NOMO-1 (cell line): ENCODE measurements around the gene ARL6.
"Not testable (repeated sequence)": the region's sequence is repeated elsewhere in the genome, so short reads cannot be mapped to it uniquely, and the experiment has no call there.

Experiments used
- DNase-seq, 2 experiments: peaks; one replicate each; lab custom pipeline; 2025; ENCODE audit not compliant: unreplicated experiment in 2 of 2; lab: John Stamatoyannopoulos, UW

ARL6 gene

DNA sequence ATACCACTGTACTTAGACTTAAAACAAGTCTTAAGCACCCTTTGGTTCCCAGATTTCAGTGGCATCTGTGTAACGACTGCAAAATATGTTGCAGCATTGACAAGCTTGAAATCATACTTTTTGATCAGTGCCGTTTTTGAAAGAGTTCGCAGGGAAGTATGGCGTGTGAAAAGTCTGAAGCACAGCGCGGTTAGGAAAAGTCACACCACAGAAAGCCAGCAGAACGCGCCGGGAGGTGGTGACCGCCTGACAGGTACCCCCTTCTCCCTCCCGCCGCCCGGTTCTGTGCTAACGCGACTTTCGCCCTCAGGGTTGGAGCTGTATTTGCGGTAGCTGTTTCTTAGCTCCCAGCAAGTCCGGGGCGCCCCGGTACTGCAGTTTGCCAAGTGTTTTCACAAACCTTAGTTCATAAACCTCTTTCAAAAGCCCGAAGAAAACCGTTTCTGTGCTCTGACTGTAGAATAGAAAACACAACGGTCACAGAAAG is 56.8 kb downstream of the ARL6 start:
- peak; percentile 52 to 57 for DNase-seq

DNA sequence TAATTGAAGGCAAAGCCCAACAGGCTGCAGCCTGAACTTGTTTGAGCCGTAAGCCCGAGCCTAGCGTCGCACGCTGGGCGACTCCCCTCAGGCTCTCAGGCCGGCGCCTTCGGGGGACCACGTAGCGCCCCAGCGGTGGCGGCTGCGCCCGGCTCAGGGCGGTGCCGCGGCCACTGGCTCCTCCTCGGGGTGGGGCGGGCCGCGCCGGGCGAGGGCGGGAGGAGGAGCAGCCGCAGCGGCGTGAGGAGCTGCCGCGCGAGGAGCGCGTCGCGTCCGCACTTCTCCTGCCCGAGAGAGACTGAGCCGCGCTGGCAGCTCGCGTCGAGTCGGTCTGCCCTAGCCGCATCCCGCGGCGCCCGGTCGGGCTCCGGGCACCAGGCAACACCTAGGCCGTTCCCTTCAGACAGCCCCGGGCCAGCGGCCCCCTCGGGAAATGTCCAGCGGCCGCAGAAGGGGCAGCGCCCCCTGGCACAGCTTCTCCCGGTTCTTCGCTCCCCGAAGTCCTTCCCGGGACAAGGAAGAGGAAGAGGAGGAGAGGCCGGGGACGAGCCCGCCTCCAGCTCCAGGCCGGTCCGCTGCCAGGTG is 57.3 kb downstream of the ARL6 start, which contains the start of gene CRYBG3:
CRYBG3 (plus strand) TSS at position 238 of the 585 bp plus-strand sequence; CDS start at position 434, 196 bp downstream.
- DNase-seq = peak; percentile 72 to 81

GRCh38 chr3:97822359-97822775 is 57.8 kb downstream of the ARL6 start:
- DNase-seq = peak; percentile 4 to 34

DNA sequence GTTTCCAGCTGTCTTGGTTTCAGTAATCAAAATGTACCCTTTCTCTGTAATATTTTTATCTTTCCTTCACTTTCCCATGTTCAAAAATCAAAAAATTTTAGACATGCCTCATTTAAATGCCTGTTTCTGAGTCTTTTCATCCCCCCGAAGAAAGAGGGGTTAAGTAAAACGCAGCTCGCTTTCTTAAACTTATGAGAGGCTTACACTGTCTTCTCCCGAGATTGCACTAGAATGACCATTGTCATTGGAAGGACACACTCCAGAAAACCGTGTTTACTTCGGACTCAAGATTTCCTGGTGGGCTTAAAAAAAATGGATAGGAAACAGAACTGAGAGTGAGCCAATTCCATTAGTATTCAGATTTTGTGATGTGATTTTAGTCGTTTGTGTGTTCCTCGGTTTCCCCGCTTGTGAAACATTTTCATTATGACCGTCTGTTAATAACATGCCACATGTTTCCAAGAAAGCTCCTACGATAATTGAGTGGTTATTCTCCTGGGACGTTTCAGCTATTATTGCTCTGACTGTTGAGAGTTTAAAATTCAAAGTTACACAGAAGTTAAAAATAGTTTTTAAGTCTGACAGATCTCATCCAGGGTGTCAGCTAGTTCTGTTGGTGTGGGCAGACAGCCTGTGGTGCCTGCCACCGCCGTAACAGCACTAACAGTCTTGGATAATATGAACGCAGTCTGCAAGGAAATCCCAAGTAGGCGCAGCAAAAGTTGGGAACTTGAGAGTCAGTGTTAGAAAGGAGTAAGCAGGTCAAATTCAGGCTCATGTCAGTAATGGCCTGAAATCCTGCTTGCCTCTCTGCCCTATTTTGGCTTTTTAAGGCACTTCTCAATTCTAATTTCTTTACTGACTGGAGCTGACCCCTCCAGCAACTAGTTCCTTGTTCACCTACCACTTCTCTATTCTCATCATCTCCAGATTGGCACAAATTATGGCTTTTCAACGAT is 58.8 kb downstream of the ARL6 start:
- peak; percentile 19 to 32 for DNase-seq

DNA sequence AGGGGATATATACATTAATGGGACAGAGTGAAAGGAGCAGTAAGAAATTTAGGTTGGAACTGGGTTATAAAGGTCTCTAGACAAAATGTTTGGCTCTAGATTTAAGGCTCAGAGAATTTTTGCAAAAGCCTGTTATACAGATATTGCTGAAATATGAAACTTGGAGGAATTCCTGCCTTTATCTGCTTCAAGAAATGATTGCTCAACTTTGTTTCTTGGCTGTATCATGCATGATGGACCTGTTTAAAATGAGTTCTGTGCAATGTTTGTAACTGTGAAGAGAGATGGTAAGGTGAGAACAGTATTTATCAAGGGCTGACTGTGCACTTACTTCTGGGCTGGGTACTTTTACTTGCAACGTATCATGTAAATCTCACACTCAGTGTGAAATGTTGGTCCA is 60.5 kb downstream of the ARL6 start:
- DNase-seq = no peak

DNA sequence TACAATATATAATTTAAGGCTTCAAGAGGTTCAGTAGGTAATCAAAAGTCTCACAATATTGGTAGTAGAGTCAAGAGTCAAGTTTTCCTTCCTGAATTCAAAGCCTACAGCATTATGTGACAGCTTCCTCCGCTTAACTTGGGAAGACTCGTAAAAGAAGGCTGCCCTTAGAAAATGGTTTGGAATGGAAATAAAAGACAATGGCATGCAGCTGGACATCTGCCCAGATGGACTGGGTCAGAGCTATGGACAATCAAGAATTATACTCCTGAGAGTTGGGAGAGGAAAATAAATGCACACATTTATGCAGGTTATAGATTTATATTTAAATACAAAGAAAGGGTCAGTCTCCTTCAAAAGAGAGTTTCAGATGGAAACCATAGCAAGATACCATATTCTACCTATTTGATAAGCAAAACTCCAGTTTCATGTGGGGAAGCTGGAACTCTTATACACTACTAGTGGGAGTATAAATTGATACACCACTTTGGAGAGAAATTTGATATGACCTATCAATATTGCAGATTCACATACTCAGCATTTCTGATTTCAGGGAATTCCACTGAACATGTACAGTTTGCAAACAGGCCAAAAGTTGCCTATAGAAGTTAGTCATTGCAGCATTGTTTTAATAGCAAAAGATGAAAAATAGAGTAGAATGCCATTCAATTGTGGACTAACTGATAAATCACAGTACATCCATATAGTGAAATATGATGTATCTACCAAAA is 63.3 kb downstream of the ARL6 start:
- DNase-seq = no peak

- DNase-seq = no peak
These were observed 64.6 kb downstream of the ARL6 start for GRCh38 chr3:97829198-97829597.

- no peak for DNase-seq
These were observed 66.1 kb downstream of the ARL6 start for GRCh38 chr3:97830638-97831037.

DNA sequence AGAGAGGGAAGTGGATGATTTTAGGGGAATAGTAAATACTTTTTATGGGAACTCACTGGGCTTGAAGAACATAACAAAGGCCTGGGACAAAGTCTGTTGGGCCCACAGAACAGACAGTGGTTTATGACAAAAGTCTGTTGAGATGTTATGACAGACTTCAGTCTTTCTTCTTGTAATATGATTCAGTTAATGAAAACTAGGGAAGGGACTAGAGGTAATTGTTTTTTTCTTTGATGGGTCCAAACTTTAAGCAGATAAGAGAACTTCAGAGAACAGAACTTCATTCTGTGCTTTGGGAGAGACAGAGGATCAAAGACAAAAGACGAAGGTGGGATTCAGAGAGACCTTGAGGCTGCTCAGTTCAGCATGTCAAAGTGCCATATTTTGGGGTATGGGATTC is 66.6 kb downstream of the ARL6 start:
- no peak for DNase-seq

GRCh38 chr3:97833184-97833583 is 68.6 kb downstream of the ARL6 start:
- not testable (repeated sequence) for DNase-seq

DNA sequence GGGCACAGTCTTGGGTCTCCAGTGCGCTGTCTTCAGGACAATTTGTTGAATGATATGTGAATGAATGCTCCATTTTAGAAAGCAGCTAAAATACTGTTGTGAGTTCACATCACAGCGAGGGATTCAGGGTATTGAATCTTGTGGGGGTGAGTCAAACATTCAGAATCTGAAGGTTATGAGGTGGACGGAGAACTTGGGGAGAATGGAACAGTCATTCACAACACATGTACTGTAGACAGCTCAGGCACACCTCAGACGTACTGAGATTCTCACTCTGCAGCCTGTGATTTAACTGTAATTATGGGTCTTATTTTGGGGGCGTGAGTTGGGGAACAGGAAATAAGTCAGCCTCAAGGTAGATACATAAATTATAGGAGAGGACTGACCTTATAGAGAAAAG is 71.2 kb downstream of the ARL6 start:
- no peak for DNase-seq

- DNase-seq = no peak
These were observed 73.8 kb downstream of the ARL6 start for GRCh38 chr3:97838393-97838792.

GRCh38 chr3:97839944-97840343 is 75.4 kb downstream of the ARL6 start:
- no peak for DNase-seq

DNA sequence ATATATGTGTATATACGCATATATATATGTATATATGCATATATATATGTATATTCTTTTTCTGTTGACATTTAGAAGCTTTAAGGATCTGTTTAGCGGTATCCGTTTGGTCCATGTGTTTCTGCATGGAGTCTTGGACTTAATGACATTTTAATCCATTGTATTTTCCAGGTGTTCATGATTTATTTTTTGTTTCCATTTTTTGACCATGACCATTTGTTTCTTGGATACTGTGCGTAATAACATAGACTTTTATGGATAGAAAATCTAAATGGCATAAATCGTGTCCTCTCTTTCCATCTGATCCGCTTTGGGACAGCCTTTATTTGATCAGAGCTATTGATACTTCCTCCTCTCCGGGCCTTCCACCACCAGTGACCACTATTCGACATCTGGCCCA is 76.7 kb downstream of the ARL6 start:
- DNase-seq = no peak

DNA sequence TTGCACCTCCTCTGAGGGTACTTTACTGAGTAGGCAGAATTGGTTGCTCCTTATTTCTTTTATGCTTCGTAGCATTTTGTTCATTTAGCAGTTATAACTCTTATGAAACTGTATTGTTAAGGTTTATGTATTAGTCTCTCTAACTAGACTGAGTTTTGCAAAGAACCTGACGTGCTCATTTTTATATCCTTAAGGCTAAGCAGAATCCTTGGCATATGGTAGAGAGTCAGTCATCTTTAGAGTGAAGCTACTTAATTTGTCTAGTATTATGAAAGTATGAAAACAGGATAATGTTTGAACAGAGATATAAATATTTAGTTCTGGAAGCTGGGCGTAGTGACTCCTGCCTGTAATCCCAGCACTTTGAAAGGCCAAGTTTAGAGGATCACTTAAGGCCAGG is 77.4 kb downstream of the ARL6 start:
- DNase-seq = no peak

- DNase-seq = no peak
These were observed 84.2 kb downstream of the ARL6 start for GRCh38 chr3:97848779-97849178.
